Endodermal cell (in vitro differentiated cells): Measurements from ENCODE around the gene ZKSCAN1. TPM values are rescaled to one million over a fixed set of nuclear protein-coding genes. Genes with fewer than 3 reads are reported as not detected.

ENCODE experiments used
- DNase-seq: peaks from one replicate; pipeline ENCODE4 v3.0.0-alpha.2; 2017
- H3K27ac ChIP-seq: 2 replicates; pipeline ENCODE4 v1.5.1; 2013; ENCODE audit warnings: mild to moderate bottlenecking, low read depth, low read length, moderate library complexity
- H3K27me3 ChIP-seq: 2 replicates; pipeline ENCODE4 v1.6.1; 2013; ENCODE audit warnings: mild to moderate bottlenecking, low read length, moderate library complexity; ENCODE audit not compliant: insufficient read depth, control insufficient read depth, poor library complexity, severe bottlenecking
- H3K36me3 ChIP-seq: 2 replicates; pipeline ENCODE4 v1.7.0; 2013; ENCODE audit warnings: mild to moderate bottlenecking, low read length, moderate library complexity; ENCODE audit not compliant: control insufficient read depth, insufficient read depth
- H3K4me1 ChIP-seq: one replicate; pipeline ENCODE4 v1.7.0; 2013; ENCODE audit warnings: low read length; ENCODE audit not compliant: control insufficient read depth, insufficient read depth
- H3K4me3 ChIP-seq: 2 replicates; pipeline ENCODE4 v1.5.1; 2013; ENCODE audit warnings: mild to moderate bottlenecking, low read length, moderate library complexity
- H3K9ac ChIP-seq: 2 replicates; pipeline ENCODE4 v1.6.1; 2013; ENCODE audit warnings: mild to moderate bottlenecking, low read length, moderate library complexity; ENCODE audit not compliant: poor library complexity, severe bottlenecking; ENCODE audit errors: extremely low read depth
- H3K9me3 ChIP-seq: 2 replicates; pipeline ENCODE4 v1.6.1; 2013; ENCODE audit warnings: mild to moderate bottlenecking, low read length, moderate library complexity; ENCODE audit not compliant: control insufficient read depth
- H3K27ac Mint-ChIP-seq: 2 replicates; pipeline ENCODE4 v1.8.0; 2020; ENCODE audit warnings: mixed read lengths
- H3K27me3 Mint-ChIP-seq: 2 replicates; pipeline ENCODE4 v1.8.0; 2021; ENCODE audit warnings: mild to moderate bottlenecking, mixed read lengths; ENCODE audit not compliant: insufficient read depth
- H3K36me3 Mint-ChIP-seq: 2 replicates; pipeline ENCODE4 v1.8.0; 2020; ENCODE audit warnings: low read depth, mixed read lengths
- H3K4me1 Mint-ChIP-seq: 2 replicates; pipeline ENCODE4 v1.8.0; 2020; ENCODE audit warnings: mixed read lengths
- H3K4me3 Mint-ChIP-seq: 2 replicates; pipeline ENCODE4 v1.8.0; 2020; ENCODE audit warnings: mild to moderate bottlenecking, moderate library complexity, mixed read lengths
- H3K9me3 Mint-ChIP-seq: 2 replicates; pipeline ENCODE4 v1.8.0; 2020; ENCODE audit warnings: mild to moderate bottlenecking, mixed read lengths
- WGBS, 2 experiments: methylation state at CpG; one replicate each; pipeline versions ENCODE4 v1.1.5 to v1.1.7; 2013; ENCODE audit warnings: missing lambda C conversion rate in 2 of 2, mixed read lengths in 1 of 2; ENCODE audit not compliant: insufficient coverage in 1 of 2, insufficient read length in 1 of 2; 5-methylcytosine and 5-hydroxymethylcytosine counted together
- total RNA-seq, 2 donors: library from RNA; stranded (reverse); fragmentation: NEBNext Ultra II Directional in 1 of 2; extraction: Animal tissue kit (Norgen Biotek cat#: 25700) in 1 of 2; gene quantifications; 2 replicates in 1 of 2; 3 replicates in 1 of 2; pipeline ENCODE4 v1.2.1, GENCODE V29; 2021
- TF ChIP-seq, protein P1 (sequence below): fragments of 200-600 bp; sonication (generic); conservative IDR thresholded peaks from 2 replicates; pipeline ENCODE4 v1.5.0; 2021; ENCODE audit warnings: antibody characterized with exemption, mild to moderate bottlenecking

The ZKSCAN1 gene
- total RNA-seq, 2 donors from 2014 or later: 57.1 to 68.0 TPM

GRCh38 chr7:100023526-100023925 lies 8.1 kb downstream of the ZKSCAN1 start:
- Mint-ChIP-seq H3K27me3 (no peaks in the 10 kb centered on the region), H3K36me3 (peaks cover 74% of the 10 kb centered on the region), H3K27ac (no peak overlapping the region), H3K4me3 (no peak overlapping the region), H3K4me1 (peaks cover 6% of the 10 kb centered on the region), H3K9me3 (no peaks in the 10 kb centered on the region)
- DNase-seq: no peak
- 97 to 100% methylated on average over 11 to 12 of the region's 12 CpGs for WGBS, 2 experiments
- TF ChIP-seq, protein P1, sequence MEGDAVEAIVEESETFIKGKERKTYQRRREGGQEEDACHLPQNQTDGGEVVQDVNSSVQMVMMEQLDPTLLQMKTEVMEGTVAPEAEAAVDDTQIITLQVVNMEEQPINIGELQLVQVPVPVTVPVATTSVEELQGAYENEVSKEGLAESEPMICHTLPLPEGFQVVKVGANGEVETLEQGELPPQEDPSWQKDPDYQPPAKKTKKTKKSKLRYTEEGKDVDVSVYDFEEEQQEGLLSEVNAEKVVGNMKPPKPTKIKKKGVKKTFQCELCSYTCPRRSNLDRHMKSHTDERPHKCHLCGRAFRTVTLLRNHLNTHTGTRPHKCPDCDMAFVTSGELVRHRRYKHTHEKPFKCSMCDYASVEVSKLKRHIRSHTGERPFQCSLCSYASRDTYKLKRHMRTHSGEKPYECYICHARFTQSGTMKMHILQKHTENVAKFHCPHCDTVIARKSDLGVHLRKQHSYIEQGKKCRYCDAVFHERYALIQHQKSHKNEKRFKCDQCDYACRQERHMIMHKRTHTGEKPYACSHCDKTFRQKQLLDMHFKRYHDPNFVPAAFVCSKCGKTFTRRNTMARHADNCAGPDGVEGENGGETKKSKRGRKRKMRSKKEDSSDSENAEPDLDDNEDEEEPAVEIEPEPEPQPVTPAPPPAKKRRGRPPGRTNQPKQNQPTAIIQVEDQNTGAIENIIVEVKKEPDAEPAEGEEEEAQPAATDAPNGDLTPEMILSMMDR: no peak
- peaks cover 69% of the 10 kb centered on the region for H3K36me3 ChIP-seq
- H3K27ac ChIP-seq: no peak overlapping the region
- H3K27me3 ChIP-seq: no peaks in the 10 kb centered on the region
- no peak overlapping the region for H3K9ac ChIP-seq
- H3K4me3 ChIP-seq: no peak overlapping the region
- no peaks in the 10 kb centered on the region for H3K9me3 ChIP-seq
- H3K4me1 ChIP-seq: no peaks in the 10 kb centered on the region

- Histone ChIP-seq H3K27me3 (no peaks in the 10 kb centered on the region), H3K36me3 (peaks cover 70% of the 10 kb centered on the region), H3K9ac (no peak overlapping the region), H3K27ac (no peak overlapping the region), H3K4me1 (no peaks in the 10 kb centered on the region), H3K9me3 (no peaks in the 10 kb centered on the region), H3K4me3 (no peak overlapping the region)
- Mint-ChIP-seq H3K4me1 (peaks cover 6% of the 10 kb centered on the region), H3K4me3 (no peak overlapping the region), H3K9me3 (no peaks in the 10 kb centered on the region), H3K27me3 (no peaks in the 10 kb centered on the region), H3K36me3 (peaks cover 74% of the 10 kb centered on the region), H3K27ac (no peak overlapping the region)
- 96% methylated on average over 12 of the region's 12 CpGs for WGBS, 2 experiments
- TF ChIP-seq, protein P1: no peak
- DNase-seq: no peak
Measured at GRCh38 chr7:100024020-100024619, 8.7 kb downstream of the ZKSCAN1 start.

GRCh38 chr7:100027197-100027596 lies 11.8 kb downstream of the ZKSCAN1 start:
- DNase-seq: no peak
- Mint-ChIP-seq H3K27ac (no peak overlapping the region), H3K4me1 (no peaks in the 10 kb centered on the region), H3K9me3 (peaks cover 3% of the 10 kb centered on the region), H3K27me3 (no peaks in the 10 kb centered on the region), H3K4me3 (no peak overlapping the region), H3K36me3 (peaks cover 86% of the 10 kb centered on the region)
- Histone ChIP-seq H3K36me3 (peaks cover 86% of the 10 kb centered on the region), H3K4me3 (no peak overlapping the region), H3K27me3 (no peaks in the 10 kb centered on the region), H3K9ac (no peak overlapping the region), H3K4me1 (no peaks in the 10 kb centered on the region), H3K9me3 (no peaks in the 10 kb centered on the region), H3K27ac (no peak overlapping the region)
- TF ChIP-seq, protein P1: no peak
- WGBS, 2 experiments: 95 to 100% methylated on average over 8 to 11 of the region's 11 CpGs
